ENCODE measurements around the gene GPR12. TPM values are rescaled to one million over a fixed set of nuclear protein-coding genes. Genes with fewer than 3 reads are reported as not detected.

The GPR12 gene, protein sequence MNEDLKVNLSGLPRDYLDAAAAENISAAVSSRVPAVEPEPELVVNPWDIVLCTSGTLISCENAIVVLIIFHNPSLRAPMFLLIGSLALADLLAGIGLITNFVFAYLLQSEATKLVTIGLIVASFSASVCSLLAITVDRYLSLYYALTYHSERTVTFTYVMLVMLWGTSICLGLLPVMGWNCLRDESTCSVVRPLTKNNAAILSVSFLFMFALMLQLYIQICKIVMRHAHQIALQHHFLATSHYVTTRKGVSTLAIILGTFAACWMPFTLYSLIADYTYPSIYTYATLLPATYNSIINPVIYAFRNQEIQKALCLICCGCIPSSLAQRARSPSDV
- not detected in 2 replicates for total RNA-seq

GRCh38 chr13:26759907-26760831 is at the start of gene GPR12:
TSS of gene GPR12 (minus strand) at chr13:26760786. CDS start at chr13:26759827, 959 bp downstream.

Other genes with a start within 250 kb of the GPR12 start
- 9.8 and 9.9 TPM in 2 replicates for gene WASF3, start 203.1 kb downstream of the GPR12 start, total RNA-seq